HG03575 (cell line): ENCODE measurements around the gene DOCK3.
"Not testable (repeated sequence)": the region's sequence is repeated elsewhere in the genome, so short reads cannot be mapped to it uniquely, and the experiment has no call there.

Experiments used
- ATAC-seq: cut with Tn5 transposase; IDR thresholded peaks from one replicate; pipeline ENCODE4 v1.9.1; 2021; ENCODE audit not compliant: unreplicated experiment, insufficient number of reproducible peaks, low FRiP score; ENCODE audit errors: extremely low read depth

DOCK3 gene

GRCh38 chr3:51024765-51025632 is 350.3 kb downstream of the DOCK3 start:
- no peak for ATAC-seq

GRCh38 chr3:51031666-51032065 is 356.9 kb downstream of the DOCK3 start:
- ATAC-seq, result no peak

GRCh38 chr3:51035630-51036029 is 360.9 kb downstream of the DOCK3 start:
- no peak for ATAC-seq

GRCh38 chr3:51044982-51045381 is 370.3 kb downstream of the DOCK3 start:
- no peak for ATAC-seq

- ATAC-seq, result no peak
These were observed 377.8 kb downstream of the DOCK3 start for GRCh38 chr3:51052562-51052961.

GRCh38 chr3:51057121-51057520 is 382.4 kb downstream of the DOCK3 start:
- no peak for ATAC-seq

- no peak for ATAC-seq
These were observed 388.3 kb downstream of the DOCK3 start for GRCh38 chr3:51063053-51063452.

GRCh38 chr3:51075221-51075775 is 400.6 kb downstream of the DOCK3 start:
- no peak for ATAC-seq

GRCh38 chr3:51082363-51082762 is 407.6 kb downstream of the DOCK3 start:
- no peak for ATAC-seq

GRCh38 chr3:51083490-51083889 is 408.8 kb downstream of the DOCK3 start:
- no peak for ATAC-seq

GRCh38 chr3:51092141-51092540 is 417.4 kb downstream of the DOCK3 start:
- ATAC-seq, result not testable (repeated sequence)

- ATAC-seq, result not testable (repeated sequence)
These were observed 420.1 kb downstream of the DOCK3 start for GRCh38 chr3:51094838-51095237.

- no peak for ATAC-seq
These were observed 425.2 kb downstream of the DOCK3 start for GRCh38 chr3:51099794-51100535.

GRCh38 chr3:51100536-51100851 is 425.8 kb downstream of the DOCK3 start:
- no peak for ATAC-seq

- ATAC-seq, result no peak
These were observed 427.7 kb downstream of the DOCK3 start for GRCh38 chr3:51102396-51102795.

GRCh38 chr3:51106242-51106876 is 431.6 kb downstream of the DOCK3 start:
- no peak for ATAC-seq

- ATAC-seq, result no peak
These were observed 435.9 kb downstream of the DOCK3 start for GRCh38 chr3:51110586-51110985.

- ATAC-seq, result no peak
These were observed 448.2 kb downstream of the DOCK3 start for GRCh38 chr3:51122944-51123343.

- ATAC-seq, result no peak
These were observed 448.8 kb downstream of the DOCK3 start for GRCh38 chr3:51123531-51123930.

- ATAC-seq, result not testable (repeated sequence)
These were observed 456.9 kb downstream of the DOCK3 start for GRCh38 chr3:51131607-51132006.
